Stimulated activated naive CD8-positive, alpha-beta T cell treated with anti-CD3 and anti-CD28 coated beads, Interleukin-15, Interleukin-2, amounts not matched to agents 100 U/mL and 50 U/mL, for 24 hours (primary cell): ENCODE results near the gene CDKAL1.
"Not testable (repeated sequence)": the region's sequence is repeated elsewhere in the genome, so short reads cannot be mapped to it uniquely, and the experiment has no call there.

Experiments used
- ATAC-seq: fragments of 150-1000 bp; cut with Tn5 transposase; one replicate; pipeline ENCODE4 v1.10.0; 2021
- DNase-seq: peaks from one replicate; pipeline ENCODE4 v3.0.0; 2021

CDKAL1 gene

DNA sequence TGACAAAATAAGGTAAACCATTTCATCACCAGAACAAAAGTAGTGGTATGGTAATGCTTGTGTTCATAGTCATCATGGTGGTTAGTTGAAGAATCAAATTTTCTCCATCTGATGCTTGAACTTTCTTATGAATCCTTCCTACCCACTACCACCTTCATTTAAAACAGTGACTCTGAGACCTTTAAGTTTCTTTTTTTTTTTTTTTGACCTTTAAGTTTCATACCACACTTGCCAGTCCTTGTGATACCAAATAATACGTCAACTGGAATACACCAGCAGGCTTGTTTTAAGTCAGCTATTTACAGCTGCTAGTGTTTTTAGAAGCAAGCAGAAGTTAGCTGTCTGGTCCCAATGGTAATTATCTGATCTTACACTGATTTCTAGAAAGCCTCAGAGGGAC lies 645.9 kb downstream of the CDKAL1 start:
- ATAC-seq, result peak; percentile 84

DNA sequence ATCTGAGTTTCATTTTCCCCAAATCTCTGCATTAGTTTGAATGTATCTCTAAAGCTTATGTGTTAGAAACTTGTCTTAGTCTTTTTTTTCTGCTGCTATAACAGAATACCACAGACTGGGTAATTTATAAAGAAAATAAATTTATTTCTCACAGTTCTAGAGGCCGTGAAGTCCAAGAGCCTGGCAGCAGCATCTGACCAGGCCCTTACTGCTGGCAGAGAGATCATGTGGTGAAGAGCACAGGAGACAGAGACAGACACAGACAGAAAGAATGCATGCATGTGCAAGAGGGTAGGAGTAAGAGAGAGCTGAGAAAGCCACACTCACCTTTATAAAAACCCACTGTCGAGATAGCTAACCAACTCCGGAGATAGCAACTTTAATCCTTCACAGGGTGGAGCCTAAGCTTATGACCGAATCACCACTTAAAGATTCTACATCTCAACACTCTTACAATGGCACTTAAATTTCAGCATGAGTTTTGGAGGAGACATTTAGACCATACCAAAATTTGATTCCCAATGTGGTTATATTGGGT lies 646.6 kb downstream of the CDKAL1 start:
- no peak for ATAC-seq
- no peak for DNase-seq

More for the DNA sequence above, 645.9 kb downstream of the CDKAL1 start:
- DNase-seq, result no peak

- DNase-seq (no peak), ATAC-seq (no peak)
Observed at GRCh38 chr6:21181866-21182265, 647.6 kb downstream of the CDKAL1 start.

GRCh38 chr6:21182589-21182988 lies 648.3 kb downstream of the CDKAL1 start:
- no peak for ATAC-seq
- no peak for DNase-seq

- no peak for ATAC-seq
- no peak for DNase-seq
Observed at GRCh38 chr6:21185861-21186478, 651.7 kb downstream of the CDKAL1 start.

GRCh38 chr6:21186479-21187055 lies 652.3 kb downstream of the CDKAL1 start:
- DNase-seq, result no peak
- no peak for ATAC-seq

DNA sequence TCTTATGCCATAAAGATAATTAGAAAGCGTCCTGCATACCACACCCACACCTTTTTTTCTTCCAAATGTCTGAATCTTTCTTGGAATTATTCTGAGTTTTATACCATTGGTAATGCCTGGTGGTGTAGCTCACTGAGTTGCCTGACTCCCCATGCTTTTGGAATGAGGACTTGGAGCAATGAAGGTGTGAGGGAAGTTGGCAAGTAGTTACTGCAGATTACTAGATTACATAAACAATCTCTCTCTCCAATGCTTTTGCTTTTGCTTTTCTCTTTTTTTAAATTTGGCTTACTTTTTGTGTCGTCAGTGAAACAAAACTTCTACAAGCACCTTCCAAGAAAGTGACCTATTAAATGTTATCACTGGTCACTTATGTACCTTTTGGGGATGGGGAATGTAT lies 653.2 kb downstream of the CDKAL1 start:
- no peak for ATAC-seq
- no peak for DNase-seq

- ATAC-seq (no peak), DNase-seq (no peak)
Observed at GRCh38 chr6:21188505-21189223, 654.4 kb downstream of the CDKAL1 start.

DNA sequence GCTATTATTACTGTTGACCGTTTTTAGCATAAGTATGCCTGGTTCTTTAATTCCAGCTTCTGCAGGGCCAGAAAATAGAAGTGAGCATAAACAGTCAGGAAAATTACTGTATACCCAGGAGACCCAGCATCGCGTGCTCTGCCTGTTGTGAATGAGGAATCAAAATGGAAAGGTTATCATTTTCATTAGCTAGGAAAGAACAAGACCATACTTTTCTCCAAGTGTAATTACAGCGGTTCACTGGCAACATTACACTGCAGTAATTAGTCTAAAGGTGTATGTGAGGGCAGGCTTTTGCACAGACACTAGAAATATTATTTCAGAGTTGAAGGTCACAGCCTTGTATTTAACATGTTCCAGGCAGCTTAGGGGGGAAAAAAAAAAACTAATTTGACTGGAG lies 655.5 kb downstream of the CDKAL1 start:
- no peak for ATAC-seq
- no peak for DNase-seq

GRCh38 chr6:21190701-21191100 lies 656.4 kb downstream of the CDKAL1 start:
- ATAC-seq (no peak), DNase-seq (no peak)

DNA sequence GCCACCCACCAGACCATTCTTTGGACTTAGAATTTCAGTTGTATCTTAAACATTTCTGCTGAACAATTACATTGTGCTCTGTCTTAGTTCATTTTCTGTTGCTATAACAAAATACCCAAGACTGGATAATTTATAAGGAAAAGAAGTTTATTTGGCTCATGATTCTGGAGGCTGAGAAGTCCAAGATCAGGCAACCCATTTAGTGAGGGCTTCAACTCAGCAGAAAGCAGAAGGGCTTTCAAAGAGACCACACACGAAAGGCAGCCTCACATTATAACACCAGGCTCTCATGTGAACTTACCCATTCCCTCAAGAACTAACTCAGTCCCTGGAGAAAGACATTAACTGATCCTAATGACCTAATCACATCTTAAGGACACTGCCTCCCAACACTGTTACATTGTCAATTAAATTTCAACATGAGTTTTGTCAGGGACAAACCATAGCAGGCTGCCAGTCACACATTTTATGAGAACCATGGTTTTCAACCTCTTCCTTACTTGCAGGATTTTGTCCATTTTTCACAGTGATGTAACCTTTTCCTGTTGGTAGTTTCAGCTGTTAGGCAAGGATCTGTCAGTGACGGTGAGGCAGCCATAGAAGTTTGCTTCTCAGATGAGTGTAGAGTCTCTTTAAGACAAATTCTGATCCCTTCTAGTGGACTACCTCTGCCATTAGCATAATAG lies 659.7 kb downstream of the CDKAL1 start:
- ATAC-seq (no peak), DNase-seq (no peak)

DNA sequence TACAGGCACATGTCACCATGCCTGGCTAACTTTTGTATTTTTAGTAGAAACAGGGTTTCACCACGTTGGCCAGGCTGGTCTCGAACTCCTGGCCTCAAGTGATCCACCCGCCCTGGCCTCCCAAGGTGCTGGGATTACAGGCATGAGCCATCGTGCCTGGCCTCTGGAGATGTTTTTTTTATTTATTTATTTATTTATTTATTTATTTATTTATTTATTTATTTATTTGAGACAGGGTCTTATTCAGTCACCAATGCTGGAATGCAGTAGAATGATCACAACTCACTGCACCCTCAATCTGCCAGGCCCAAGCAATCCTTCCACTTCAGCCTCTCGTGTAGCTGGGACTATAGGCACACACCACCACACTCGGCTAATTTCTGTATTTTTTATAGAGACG lies 661.0 kb downstream of the CDKAL1 start:
- DNase-seq, ATAC-seq: not testable (repeated sequence)

DNA sequence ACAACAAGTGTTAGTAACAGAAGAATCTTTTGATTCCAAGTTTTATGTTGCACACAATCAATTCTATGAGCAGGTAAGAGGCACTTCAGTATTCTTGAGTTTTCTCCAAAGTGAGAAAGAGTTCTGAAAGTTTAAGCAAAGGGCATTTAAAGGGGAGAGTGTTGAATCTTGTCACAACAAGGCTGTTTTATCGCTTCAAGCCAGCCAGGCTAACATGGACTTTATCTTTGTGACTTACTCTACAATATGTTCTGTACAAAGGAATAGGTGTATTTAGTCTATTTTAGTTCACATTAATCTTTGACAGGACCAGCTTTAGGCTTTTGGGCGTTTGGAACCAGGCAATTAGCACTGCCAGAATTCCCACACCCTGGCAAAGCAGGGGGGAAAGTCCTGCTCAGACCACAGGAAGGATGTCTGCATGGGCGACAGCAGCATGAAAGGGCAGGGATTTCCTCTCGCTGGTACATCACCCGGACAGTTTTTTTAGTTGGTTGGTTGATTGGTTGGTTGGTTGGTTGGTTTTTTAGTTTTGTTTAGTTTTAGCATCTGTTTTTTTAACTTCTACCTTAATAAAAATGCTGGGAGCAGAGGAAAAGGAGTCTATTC lies 663.9 kb downstream of the CDKAL1 start:
- no peak for ATAC-seq
- no peak for DNase-seq

DNA sequence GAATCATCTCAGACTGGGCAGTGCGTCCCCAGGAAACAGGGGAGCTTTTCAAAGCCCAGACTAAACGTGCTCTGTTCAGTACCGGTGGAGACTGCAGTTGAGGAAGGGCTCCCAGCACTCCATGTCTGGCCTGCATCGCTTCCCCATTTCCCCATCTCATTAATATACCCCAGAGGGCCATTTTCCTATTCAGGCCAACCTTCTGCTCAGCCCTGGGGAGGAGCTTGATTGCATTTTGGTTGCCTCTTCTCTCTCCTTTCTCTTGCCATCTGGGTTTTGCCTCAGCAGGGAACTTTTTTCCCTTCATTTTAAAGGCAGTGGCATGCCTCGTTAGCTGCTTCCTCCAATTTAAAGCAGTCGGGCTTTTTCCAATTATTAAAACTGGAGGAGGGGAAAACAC lies 665.0 kb downstream of the CDKAL1 start:
- no peak for DNase-seq
- no peak for ATAC-seq

DNA sequence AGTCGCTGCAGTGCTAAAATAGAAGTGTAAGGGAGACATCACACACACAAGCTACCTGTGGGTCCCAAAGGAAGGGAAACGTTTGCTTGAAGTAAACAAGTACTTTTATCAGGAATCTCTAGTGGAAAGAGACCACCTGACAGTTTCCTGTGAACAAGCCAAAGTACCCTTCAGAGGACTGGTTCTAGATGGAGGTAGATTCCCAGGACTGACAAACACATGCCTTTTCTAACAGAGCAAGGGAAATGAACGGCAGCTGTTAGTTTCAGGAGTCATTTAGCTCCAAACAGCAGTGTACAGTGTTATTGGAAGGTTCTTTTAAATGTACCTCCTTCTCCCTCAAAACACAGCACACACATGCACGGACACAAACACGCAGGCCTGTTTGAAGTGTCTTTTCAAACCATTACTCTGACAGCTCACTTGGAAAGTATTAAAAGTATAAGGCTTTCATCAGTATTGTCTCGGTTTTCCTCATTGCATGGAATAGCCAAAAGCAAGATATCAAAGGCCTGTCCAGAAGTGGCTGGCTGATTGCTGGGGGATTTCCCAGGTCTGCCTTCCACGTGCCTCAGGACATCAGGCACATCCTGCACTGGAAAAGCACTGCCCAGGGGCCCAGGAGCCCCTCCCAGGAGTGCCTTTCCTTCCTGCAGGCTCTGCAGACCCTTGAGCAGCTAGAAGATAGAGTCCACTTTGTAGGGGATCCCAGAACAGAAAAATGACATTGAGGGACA lies 666.0 kb downstream of the CDKAL1 start:
- DNase-seq (no peak), ATAC-seq (no peak)

GRCh38 chr6:21201187-21201586 lies 666.9 kb downstream of the CDKAL1 start:
- no peak for DNase-seq
- ATAC-seq, result no peak

GRCh38 chr6:21201637-21202350 lies 667.5 kb downstream of the CDKAL1 start:
- ATAC-seq (no peak), DNase-seq (no peak)

- no peak for DNase-seq
- no peak for ATAC-seq
Observed at GRCh38 chr6:21202521-21202920, 668.3 kb downstream of the CDKAL1 start.

DNA sequence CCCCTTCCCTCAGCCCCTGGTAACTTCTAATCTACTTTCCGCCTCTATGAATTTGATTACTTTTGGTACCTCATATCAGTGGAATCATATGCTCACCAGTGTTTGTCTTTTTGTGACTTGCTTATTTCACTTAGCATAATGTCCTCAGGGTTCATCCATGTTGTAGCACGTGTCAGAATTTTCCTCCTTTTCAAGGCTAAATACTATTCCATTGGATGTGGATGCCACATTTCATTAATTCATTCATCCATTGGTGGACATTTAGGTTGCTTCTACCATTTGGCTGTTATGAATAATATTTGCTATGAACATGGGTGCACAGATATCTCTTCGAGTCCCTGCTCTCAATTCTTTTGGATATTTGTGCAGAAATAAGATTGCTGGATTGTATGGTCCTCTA lies 670.7 kb downstream of the CDKAL1 start:
- DNase-seq (no peak), ATAC-seq (no peak)

- DNase-seq (no peak), ATAC-seq (no peak)
Observed at GRCh38 chr6:21208081-21208795, 674.0 kb downstream of the CDKAL1 start.
